HL-60/S4 treated with phorbol 12-myristate 13-acetate at 8.2 ng/mL for 4 days and 3 days (cell line): Measurements from ENCODE around the gene GAGE13.
"Not testable (repeated sequence)": the region's sequence is repeated elsewhere in the genome, so short reads cannot be mapped to it uniquely, and the experiment has no call there.

Experiments
- in situ Hi-C: fragments of 300-500 bp; cut with MboI; formaldehyde crosslinking; loops from 2 replicates; pipeline ENCODE4 v1.15.0; 2022; ENCODE audit warnings: low sequenced_read_pairs

The GAGE13 gene

DNA sequence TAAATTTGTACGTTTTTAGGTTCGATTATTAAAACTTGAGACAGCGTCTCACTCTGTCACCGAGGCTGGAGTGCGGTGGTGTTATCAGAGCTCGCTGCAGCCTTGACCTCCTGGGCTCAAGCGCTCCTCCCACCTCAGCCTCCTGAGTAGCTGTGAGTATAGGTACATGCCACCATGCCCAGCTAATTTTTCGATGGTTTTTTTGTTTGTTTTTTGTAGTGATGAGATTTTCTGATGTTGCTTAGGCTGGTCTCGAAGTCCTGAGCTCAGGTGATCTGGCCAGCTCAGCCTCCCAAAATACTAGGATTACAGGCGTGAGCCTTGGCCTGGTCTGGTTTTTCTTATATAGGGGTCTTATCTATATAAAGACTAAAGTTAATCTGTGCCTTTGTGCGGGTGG lies 961 bp upstream of the GAGE13 start:
- in situ Hi-C loops: not testable (repeated sequence)

DNA sequence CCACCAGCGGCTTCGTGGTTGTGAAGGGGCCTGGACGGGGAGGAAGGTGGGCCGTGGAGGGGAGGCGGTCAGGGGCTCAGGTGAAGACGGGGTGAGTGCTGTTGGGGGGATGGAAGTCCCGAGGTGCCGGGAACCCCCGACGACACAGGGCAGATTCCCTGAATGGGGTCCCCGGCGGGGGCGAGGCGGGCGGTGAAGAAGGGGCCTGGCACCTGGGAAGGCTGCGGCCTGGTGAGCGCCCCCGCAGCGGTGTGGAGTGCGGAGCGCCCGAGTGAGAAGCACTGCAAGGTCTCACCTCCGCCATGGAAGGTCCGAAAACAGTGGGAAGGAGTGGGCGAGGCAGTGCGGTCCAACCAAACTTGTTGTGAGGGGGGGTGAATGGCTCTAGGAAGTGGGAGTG lies 459 bp downstream of the GAGE13 start:
- in situ Hi-C loops: not testable (repeated sequence)

- in situ Hi-C loops: not testable (repeated sequence)
Observed at GRCh38 chrX:49341449-49341848, 10.1 kb downstream of the GAGE13 start.

- in situ Hi-C loops: not testable (repeated sequence)
Observed at GRCh38 chrX:49344496-49345175, 13.3 kb downstream of the GAGE13 start.

- in situ Hi-C loops: not testable (repeated sequence)
Observed at GRCh38 chrX:49345402-49345801, 14.0 kb downstream of the GAGE13 start.

- in situ Hi-C loops: not testable (repeated sequence)
Observed at GRCh38 chrX:49346150-49346549, 14.8 kb downstream of the GAGE13 start.
